ENCODE data around the gene TRIP13.

The TRIP13 gene

DNA sequence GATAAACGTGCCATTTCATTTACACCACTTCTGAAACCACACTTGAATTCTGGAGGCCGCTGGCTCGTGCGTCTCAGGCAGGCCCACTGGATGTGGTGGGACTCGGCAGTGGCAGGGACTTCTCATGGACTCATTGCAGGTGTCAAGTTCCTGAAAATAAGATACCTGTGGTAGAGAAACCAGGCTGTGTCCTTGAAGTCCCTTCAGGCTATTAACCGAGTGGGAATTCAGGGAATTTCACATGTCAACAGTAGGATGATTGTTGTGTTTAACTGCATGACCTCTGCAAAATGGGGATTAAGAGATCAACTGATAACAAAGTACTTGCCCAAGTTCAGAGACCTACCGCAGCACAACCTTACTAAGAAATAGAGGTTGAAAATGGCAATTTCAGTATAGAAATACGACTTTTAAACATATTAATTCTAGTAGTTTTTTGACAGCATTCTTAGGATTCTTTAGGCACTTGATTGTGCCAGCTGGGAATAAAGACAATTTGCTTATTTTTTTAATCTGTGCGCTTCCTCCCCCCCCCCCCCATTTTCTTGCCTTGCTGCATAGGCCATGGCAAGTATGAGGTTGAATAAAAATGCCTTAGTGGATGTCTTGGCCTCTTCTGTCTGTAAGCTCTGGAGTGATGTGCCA, 26.8 kb downstream of the TRIP13 start:
- no peaks in the 10 kb centered on the region for H3K36me3 ChIP-seq
- H3K27me3 ChIP-seq = peaks cover 0 to 11% of the 10 kb centered on the region in 2 donors
- intact Hi-C loops (cut with DNase I; ENCODE audit: low total_unique reads) = no loop called here
- no peak for DNase-seq
- H3K4me1 ChIP-seq = no peaks in the 10 kb centered on the region
- TF ChIP-seq, protein P1, sequence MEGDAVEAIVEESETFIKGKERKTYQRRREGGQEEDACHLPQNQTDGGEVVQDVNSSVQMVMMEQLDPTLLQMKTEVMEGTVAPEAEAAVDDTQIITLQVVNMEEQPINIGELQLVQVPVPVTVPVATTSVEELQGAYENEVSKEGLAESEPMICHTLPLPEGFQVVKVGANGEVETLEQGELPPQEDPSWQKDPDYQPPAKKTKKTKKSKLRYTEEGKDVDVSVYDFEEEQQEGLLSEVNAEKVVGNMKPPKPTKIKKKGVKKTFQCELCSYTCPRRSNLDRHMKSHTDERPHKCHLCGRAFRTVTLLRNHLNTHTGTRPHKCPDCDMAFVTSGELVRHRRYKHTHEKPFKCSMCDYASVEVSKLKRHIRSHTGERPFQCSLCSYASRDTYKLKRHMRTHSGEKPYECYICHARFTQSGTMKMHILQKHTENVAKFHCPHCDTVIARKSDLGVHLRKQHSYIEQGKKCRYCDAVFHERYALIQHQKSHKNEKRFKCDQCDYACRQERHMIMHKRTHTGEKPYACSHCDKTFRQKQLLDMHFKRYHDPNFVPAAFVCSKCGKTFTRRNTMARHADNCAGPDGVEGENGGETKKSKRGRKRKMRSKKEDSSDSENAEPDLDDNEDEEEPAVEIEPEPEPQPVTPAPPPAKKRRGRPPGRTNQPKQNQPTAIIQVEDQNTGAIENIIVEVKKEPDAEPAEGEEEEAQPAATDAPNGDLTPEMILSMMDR (IDR thresholded peaks at IDR 0.05) = no peak
- H3K9me3 ChIP-seq = no peaks in the 10 kb centered on the region
- H3K4me3 ChIP-seq = no peak overlapping the region
- no peak overlapping the region for H3K27ac ChIP-seq

DNA sequence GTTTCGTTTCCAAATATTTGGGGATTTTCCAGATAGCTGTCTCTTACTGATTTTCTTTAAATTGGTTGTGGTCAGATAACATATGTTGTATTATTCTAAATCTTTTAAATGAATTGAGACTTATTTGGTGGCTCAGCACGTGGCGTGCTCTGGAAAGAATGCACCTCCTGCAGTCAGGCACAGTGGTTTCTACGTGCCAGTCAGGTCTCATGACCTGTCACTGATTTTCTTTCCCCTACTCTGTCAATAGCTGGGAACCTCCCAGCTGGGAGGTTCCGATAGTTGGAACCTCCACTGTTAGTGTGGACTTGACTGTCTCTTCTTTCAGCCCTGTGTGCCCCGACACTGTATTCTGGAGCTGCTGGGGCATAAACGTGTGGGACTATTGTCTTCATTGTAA, 27.6 kb downstream of the TRIP13 start:
- DNase-seq = no peak
- no peak overlapping the region for H3K4me3 ChIP-seq
- intact Hi-C loops (cut with DNase I; ENCODE audit: low total_unique reads) = no loop called here
- H3K4me1 ChIP-seq = no peaks in the 10 kb centered on the region
- no peak overlapping the region for H3K27ac ChIP-seq
- H3K36me3 ChIP-seq = no peaks in the 10 kb centered on the region
- TF ChIP-seq, protein P1 (IDR thresholded peaks at IDR 0.05) = no peak
- no peaks in the 10 kb centered on the region for H3K9me3 ChIP-seq
- peaks cover 0 to 11% of the 10 kb centered on the region in 2 donors for H3K27me3 ChIP-seq

DNA sequence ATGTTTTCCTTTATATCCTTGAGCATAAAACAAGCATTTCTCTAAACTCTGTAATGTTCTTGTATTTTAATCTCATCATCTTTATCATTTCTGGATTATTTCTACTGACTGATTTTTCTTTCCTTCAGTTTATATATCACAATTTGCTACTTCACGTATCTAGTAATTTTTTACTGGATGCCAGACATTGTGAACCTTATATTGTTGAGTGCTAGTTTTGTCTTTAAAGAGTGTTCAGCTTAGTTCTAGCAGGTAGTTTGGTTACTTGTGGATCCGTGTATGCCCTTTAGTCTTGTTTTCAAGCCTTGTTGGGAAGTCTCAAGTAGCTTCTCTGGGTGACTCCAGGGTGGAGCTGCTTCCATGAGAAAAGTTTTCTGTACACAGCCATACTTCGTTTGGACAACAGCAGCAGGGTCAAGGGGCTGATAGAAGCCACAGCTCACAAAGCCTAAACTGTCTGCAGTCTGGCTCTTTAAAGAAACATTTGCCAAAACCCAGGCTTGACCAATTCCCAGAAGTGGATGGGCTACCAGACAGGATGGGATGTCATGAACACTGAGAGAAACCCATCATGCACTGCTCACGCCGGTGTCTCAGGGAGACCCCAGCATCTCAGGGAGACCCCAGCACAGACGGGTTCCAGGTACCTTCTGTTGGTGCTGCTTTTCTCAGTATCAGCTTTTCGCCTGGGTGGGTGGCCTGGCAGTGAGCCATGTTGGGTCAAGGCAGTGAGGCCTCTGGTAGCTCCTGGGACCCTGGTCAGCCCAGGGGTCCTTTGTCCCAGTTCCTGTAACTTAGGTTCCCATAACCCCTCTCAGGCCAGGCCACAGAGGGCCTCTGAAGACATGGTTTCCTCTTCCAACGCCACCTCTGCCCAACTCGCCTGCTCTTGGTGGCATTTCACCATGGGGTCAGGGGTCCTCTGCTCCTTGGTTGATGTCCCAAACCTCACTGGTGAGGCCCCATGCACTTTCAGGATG, 29.1 kb downstream of the TRIP13 start:
- TF ChIP-seq, protein P1 (IDR thresholded peaks at IDR 0.05) = no peak
- no peak for DNase-seq
- no peak overlapping the region for H3K27ac ChIP-seq
- intact Hi-C loops (cut with DNase I; ENCODE audit: low total_unique reads) = no loop called here
- no peaks in the 10 kb centered on the region for H3K9me3 ChIP-seq
- peaks cover 0 to 8% (median 8%) of the 10 kb centered on the region in 4 donors for H3K4me1 ChIP-seq
- peaks cover 5 to 25% of the 10 kb centered on the region in 2 donors for H3K27me3 ChIP-seq
- no peaks in the 10 kb centered on the region for H3K36me3 ChIP-seq
- no peak overlapping the region for H3K4me3 ChIP-seq

DNA sequence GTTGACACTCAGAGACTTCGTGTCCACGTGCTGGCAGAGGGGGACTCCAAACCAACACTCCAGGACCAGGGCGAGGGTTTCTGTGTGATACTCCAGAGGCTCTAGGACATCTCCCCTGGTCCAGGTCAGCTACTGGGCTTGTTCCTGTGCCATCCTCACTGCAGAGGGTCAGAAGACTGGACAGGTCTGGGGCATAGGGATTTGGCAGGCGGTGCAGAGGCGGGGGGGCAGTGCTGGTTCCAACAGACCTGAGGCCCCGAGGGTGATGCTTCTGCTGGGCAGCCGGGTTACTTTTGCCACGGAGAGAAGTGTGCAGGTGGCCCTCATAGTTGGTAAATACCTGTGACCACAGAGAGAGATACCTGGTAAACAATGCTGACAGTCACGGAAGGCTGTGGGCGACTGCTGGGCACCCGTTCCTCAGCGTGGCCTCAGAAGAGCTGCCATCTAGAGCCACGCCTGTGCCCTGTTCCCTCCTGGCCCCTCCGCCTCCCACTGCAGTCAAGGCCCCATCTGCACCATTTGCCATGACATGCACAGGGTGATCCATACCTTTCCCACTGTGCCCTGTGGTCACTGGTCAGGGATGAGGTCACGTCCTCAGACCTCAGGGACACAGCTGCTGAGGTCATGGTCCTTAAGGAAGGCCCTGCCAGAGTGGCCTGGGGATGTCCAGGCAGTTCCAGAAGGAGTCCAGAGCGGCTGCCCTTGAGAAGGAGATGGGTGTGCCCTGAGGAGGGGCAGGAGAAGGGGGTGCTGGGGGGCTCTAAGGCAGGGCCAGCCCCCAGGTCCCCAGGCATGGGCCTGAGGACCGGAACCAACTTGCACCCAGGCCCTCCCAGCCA, 30.0 kb downstream of the TRIP13 start:
- no peaks in the 10 kb centered on the region for H3K36me3 ChIP-seq
- no peak overlapping the region for H3K27ac ChIP-seq
- no peaks in the 10 kb centered on the region for H3K9me3 ChIP-seq
- H3K4me3 ChIP-seq = no peak overlapping the region
- peaks cover 0 to 12% (median 11%) of the 10 kb centered on the region in 4 donors for H3K4me1 ChIP-seq
- TF ChIP-seq, protein P1 (IDR thresholded peaks at IDR 0.05) = no peak
- peak in 1 of 2 donors; percentile 9 for DNase-seq
- peaks cover 5 to 31% of the 10 kb centered on the region in 2 donors for H3K27me3 ChIP-seq
- intact Hi-C loops (cut with DNase I; ENCODE audit: low total_unique reads) = no loop called here

DNA sequence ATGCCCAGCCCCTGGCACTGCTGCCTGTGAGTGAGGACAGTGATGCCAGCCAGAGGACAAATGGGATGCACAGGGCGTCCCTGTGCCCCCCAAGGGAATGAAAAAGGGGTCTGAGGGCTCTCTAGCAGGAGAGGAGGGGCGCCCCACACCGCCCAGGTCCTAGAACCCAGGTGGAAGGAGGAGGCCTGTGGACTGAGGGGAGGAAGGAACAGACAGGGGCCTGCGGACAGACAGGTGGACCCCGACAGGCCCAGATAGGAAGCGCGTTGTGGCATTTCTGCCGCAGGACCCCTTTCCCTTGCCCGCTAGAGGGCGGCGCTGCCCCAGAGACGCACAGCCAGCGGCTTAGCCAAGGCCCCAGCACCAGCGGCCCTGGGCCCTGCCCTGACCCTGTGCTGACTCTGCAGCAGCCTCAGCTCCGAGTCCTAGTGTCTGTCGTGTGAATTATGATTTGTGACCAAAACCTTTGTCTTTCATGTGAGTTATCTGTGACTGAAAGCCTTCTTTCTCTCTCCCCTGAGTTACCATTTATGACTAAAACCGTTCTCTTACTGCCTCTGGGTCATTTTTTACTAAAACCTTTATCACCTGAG, 30.7 kb downstream of the TRIP13 start:
- Histone ChIP-seq H3K27ac (no peak overlapping the region), H3K36me3 (no peaks in the 10 kb centered on the region), H3K9me3 (no peaks in the 10 kb centered on the region), H3K4me1 (peaks cover 0 to 12% (median 11%) of the 10 kb centered on the region in 4 donors), H3K4me3 (no peak overlapping the region), H3K27me3 (peaks cover 5 to 31% of the 10 kb centered on the region in 2 donors)
- intact Hi-C loops (cut with DNase I; ENCODE audit: low total_unique reads) = no loop called here
- TF ChIP-seq, protein P1 (IDR thresholded peaks at IDR 0.05) = peak; percentile 47 to 57
- DNase-seq = peak; percentile 72 to 80

Data from tibial artery (tissue), 4 donors.